ENCODE measurements around the gene SYT11. TPM values are rescaled to one million over a fixed set of nuclear protein-coding genes. Genes with fewer than 3 reads are reported as not detected.

Gene SYT11, protein sequence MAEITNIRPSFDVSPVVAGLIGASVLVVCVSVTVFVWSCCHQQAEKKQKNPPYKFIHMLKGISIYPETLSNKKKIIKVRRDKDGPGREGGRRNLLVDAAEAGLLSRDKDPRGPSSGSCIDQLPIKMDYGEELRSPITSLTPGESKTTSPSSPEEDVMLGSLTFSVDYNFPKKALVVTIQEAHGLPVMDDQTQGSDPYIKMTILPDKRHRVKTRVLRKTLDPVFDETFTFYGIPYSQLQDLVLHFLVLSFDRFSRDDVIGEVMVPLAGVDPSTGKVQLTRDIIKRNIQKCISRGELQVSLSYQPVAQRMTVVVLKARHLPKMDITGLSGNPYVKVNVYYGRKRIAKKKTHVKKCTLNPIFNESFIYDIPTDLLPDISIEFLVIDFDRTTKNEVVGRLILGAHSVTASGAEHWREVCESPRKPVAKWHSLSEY
- total RNA-seq, result 10 to 100 TPM; 15.5 to 21.5 TPM

DNA sequence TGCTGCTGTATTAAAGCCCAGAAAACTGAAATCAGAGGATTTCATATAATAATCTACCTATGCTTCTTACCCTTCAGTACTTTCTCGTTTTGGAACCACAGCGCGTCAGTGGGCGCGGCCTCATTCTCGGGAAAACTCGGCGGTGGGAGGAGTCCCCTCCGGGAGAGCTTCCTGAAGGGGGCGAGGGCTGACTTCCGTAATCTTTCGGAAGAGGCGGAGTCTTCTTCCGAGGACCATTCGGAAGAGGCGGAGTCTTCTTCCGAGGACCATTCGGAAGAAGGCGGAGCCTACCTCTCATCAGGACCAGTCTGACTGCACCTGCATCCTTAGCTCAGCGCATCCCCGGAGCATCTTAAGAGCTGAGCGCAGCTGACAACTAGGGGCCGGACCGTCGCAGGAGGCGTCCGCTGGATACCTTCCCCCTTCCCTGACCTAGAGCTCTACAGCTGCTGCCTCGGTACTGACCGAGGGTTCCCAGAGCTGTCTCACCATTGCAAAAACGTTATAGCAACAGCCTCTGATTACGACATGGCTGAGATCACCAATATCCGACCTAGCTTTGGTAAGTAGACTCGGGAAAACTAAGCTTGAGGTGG, at the start of gene SYT11:
TSS of gene SYT11 (plus strand) at position 334 of the 596 bp plus-strand sequence. CDS start at position 529, 195 bp downstream.
- H3K4me1 ChIP-seq, result peaks cover 0 to 30% of the 10 kb centered on the region in 2 donors
- TF ChIP-seq, protein P1, sequence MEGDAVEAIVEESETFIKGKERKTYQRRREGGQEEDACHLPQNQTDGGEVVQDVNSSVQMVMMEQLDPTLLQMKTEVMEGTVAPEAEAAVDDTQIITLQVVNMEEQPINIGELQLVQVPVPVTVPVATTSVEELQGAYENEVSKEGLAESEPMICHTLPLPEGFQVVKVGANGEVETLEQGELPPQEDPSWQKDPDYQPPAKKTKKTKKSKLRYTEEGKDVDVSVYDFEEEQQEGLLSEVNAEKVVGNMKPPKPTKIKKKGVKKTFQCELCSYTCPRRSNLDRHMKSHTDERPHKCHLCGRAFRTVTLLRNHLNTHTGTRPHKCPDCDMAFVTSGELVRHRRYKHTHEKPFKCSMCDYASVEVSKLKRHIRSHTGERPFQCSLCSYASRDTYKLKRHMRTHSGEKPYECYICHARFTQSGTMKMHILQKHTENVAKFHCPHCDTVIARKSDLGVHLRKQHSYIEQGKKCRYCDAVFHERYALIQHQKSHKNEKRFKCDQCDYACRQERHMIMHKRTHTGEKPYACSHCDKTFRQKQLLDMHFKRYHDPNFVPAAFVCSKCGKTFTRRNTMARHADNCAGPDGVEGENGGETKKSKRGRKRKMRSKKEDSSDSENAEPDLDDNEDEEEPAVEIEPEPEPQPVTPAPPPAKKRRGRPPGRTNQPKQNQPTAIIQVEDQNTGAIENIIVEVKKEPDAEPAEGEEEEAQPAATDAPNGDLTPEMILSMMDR (IDR thresholded peaks at IDR 0.05), result no peak
- peaks cover 4% of the 10 kb centered on the region for H3K36me3 ChIP-seq
- H3K27me3 ChIP-seq, result no peaks in the 10 kb centered on the region
- peak within 1 kb of the TSS; percentile 44 to 56 for H3K4me3 ChIP-seq
- H3K27ac ChIP-seq, result peak within 1 kb of the TSS; percentile 92 to 98
- DNase-seq (ENCODE audit: low spot score), result peak; percentile 96
- no peaks in the 10 kb centered on the region for H3K9me3 ChIP-seq

DNA sequence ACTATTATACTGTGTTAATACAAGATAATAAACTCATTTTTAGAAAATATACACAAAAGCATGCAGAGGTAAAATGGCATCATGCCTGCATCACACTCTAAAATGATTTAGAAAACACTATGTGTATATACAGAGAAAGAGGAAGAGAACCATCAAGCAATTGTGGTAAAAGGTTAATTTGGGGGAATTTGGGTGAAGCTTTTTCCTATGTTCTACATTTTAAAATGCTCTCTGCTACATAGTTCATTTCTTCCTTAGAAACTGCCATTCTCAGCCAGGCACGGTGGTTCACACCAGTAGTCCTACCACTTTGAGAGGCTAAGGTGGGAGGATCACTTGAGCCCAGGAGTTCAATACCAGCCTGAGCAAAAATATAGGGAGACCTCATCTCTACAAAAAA, 46.5 kb upstream of the SYT11 start:
- Histone ChIP-seq H3K4me3 (no peak overlapping the region), H3K36me3 (peaks cover 51% of the 10 kb centered on the region), H3K27me3 (no peaks in the 10 kb centered on the region), H3K4me1 (no peaks in the 10 kb centered on the region), H3K27ac (no peak overlapping the region), H3K9me3 (no peaks in the 10 kb centered on the region)
- no peak for DNase-seq (ENCODE audit: low spot score)
- TF ChIP-seq, protein P1 (IDR thresholded peaks at IDR 0.05), result no peak

DNA sequence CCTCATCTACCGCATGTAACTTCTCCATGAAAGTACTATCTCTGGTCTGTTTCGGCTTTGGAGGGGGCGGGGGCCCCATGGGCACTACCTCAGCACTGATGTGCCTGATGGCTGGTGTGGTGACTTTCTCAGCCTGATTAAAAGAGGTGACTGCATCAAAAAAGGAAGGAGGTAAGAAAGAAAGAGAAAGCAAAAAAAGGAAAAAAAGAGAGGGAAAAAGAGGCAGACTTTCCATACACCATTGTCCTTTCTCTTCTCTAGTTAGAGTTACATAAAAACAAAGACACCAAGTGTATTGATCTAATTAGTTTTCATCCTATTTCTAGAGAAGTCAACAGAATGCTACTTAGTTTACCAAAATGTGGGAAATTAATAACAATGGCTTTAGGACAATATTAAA, 45.7 kb upstream of the SYT11 start:
- H3K4me1 ChIP-seq, result no peaks in the 10 kb centered on the region
- H3K4me3 ChIP-seq, result no peak overlapping the region
- H3K27me3 ChIP-seq, result no peaks in the 10 kb centered on the region
- TF ChIP-seq, protein P1 (IDR thresholded peaks at IDR 0.05), result no peak
- DNase-seq (ENCODE audit: low spot score), result no peak
- H3K9me3 ChIP-seq, result no peaks in the 10 kb centered on the region
- peaks cover 58% of the 10 kb centered on the region for H3K36me3 ChIP-seq
- H3K27ac ChIP-seq, result no peak overlapping the region

DNA sequence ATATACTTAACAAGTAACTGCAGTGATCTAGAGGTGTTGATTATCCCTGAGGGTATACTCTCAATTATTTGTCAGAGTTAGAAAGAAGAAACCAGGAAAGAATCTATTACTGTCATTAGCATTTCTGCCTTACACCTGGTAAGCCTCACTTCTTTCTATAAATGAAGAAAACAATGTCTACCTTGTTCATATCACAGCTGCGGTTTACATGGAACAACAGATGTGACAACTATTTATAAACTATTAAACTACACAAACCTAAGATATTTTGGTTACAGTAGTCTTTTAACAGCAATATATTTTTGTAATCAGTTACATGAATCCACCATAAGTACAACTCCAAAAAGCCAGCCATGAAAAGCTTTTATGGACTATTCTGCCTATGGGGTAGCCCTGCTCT, 43.0 kb upstream of the SYT11 start:
- Histone ChIP-seq H3K4me3 (no peak overlapping the region), H3K27ac (no peak overlapping the region), H3K27me3 (no peaks in the 10 kb centered on the region), H3K36me3 (peaks cover 70% of the 10 kb centered on the region), H3K4me1 (no peaks in the 10 kb centered on the region), H3K9me3 (no peaks in the 10 kb centered on the region)
- DNase-seq (ENCODE audit: low spot score), result no peak
- TF ChIP-seq, protein P1 (IDR thresholded peaks at IDR 0.05), result no peak

DNA sequence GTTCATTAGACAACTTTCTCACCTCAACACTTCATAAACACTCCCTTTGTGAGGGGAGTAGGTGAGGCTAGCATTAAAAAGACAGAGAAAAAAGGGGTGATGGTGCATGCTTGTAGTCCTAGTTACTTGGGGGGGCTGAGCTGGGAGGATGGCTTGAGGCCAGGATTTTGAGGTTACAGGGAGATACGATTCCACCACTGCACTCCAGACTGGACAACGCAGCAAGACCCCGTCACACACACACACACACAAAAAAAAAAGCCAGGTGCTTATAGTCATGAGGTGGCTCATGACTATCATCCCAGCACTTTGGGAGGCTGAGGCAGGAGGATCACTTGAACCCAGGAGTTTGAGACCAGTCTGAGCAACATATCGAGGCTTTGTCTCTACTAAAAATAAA, 31.9 kb upstream of the SYT11 start:
- DNase-seq (ENCODE audit: low spot score), result no peak
- no peaks in the 10 kb centered on the region for H3K4me1 ChIP-seq
- no peaks in the 10 kb centered on the region for H3K9me3 ChIP-seq
- no peak overlapping the region for H3K27ac ChIP-seq
- H3K27me3 ChIP-seq, result no peaks in the 10 kb centered on the region
- peaks cover 30% of the 10 kb centered on the region for H3K36me3 ChIP-seq
- TF ChIP-seq, protein P1 (IDR thresholded peaks at IDR 0.05), result no peak
- H3K4me3 ChIP-seq, result no peak overlapping the region
